ENCODE data around the gene SPSB4. TPM values are rescaled to one million over a fixed set of nuclear protein-coding genes. Genes with fewer than 3 reads are reported as not detected.

Gene SPSB4
- total and polyA plus RNA-seq, 2 donors (not counting 1 experiment from before 2014, with no cell fraction given), result not detected

- no peaks in the 10 kb centered on the region for H3K4me1 ChIP-seq (ENCODE audit: control insufficient read depth in 2 of 2, insufficient read depth in 2 of 2, low read length in 2 of 2)
- no peak for TF ChIP-seq EZH2 (IDR thresholded peaks at IDR 0.05; ENCODE audit: borderline replicate concordance, insufficient read depth, low read depth, low read length, poor library complexity, severe bottlenecking)
- no peak for TF ChIP-seq CTCF (IDR thresholded peaks at IDR 0.05)
- no peaks in the 10 kb centered on the region for H3K9me3 Mint-ChIP-seq (ENCODE audit: insufficient read depth)
- no peaks in the 10 kb centered on the region for H3K36me3 ChIP-seq (replicated peaks in 1 of 2; ENCODE audit: control extremely low read depth in 1 of 2, control insufficient read depth in 1 of 2, extremely low read depth in 1 of 2, insufficient read depth in 2 of 2, low read length in 1 of 2)
- H3K27ac Mint-ChIP-seq, result no peak overlapping the region
- no peaks in the 10 kb centered on the region for H4K20me1 ChIP-seq (ENCODE audit: control insufficient read depth, insufficient read depth, low read length, poor library complexity, severe bottlenecking)
- CTCF ChIA-PET, result no interaction called here
- no peak overlapping the region for H3K27ac ChIP-seq (ENCODE audit: low read length in 2 of 2)
- no peaks in the 10 kb centered on the region for H3K4me1 Mint-ChIP-seq
- H3K4me3 ChIP-seq (ENCODE audit: control extremely low read depth in 1 of 5, extremely low read depth in 1 of 5, insufficient read depth in 1 of 5, low read depth in 2 of 5, low read length in 4 of 5), result no peak overlapping the region
- peaks cover 0 to 5% (median 0%) of the 10 kb centered on the region in 3 donors for H3K9me3 ChIP-seq (ENCODE audit: control extremely low read depth in 1 of 3, control insufficient read depth in 2 of 3, insufficient read depth in 1 of 3, low read length in 2 of 3)
- WGBS (ENCODE audit: insufficient coverage), result 93% methylated on average over 3 of the region's 3 CpGs
- H2AFZ ChIP-seq (ENCODE audit: insufficient read depth, low read depth, low read length, poor library complexity, severe bottlenecking), result no peak overlapping the region
- intact Hi-C loops (cut with micrococcal nuclease), result no loop called here
- H3K27me3 ChIP-seq (replicated peaks in 1 of 4; ENCODE audit: control extremely low read depth in 1 of 4, control insufficient read depth in 3 of 4, insufficient read depth in 4 of 4, low read length in 3 of 4), result no peaks in the 10 kb centered on the region
- no peak overlapping the region for H3K4me3 Mint-ChIP-seq
- POLR2A ChIA-PET, result no interaction called here
- H3K9ac ChIP-seq (ENCODE audit: low read length), result no peak overlapping the region
- H3K27me3 Mint-ChIP-seq, result peaks cover 7% of the 10 kb centered on the region
- no peak for DNase-seq
- no peak overlapping the region for H3K4me2 ChIP-seq (replicated peaks; ENCODE audit: low read depth, low read length, poor library complexity, severe bottlenecking)
- no peaks in the 10 kb centered on the region for H3K79me2 ChIP-seq (ENCODE audit: control insufficient read depth, insufficient read depth, low read length)
- no peak for ATAC-seq (ENCODE audit: low read depth)
These were observed 45.8 kb downstream of the SPSB4 start for GRCh38 chr3:141096981-141097380.

- no peak overlapping the region for H3K4me3 ChIP-seq (ENCODE audit: control extremely low read depth in 1 of 5, extremely low read depth in 1 of 5, insufficient read depth in 1 of 5, low read depth in 2 of 5, low read length in 4 of 5)
- H3K27ac ChIP-seq (ENCODE audit: low read length in 2 of 2), result no peak overlapping the region
- DNase-seq (no peak), ATAC-seq (ENCODE audit: low read depth) (no peak)
- H3K9ac ChIP-seq (ENCODE audit: low read length), result no peak overlapping the region
- TF ChIP-seq CTCF (IDR thresholded peaks at IDR 0.05) (no peak), EZH2 (IDR thresholded peaks at IDR 0.05; ENCODE audit: borderline replicate concordance, insufficient read depth, low read depth, low read length, poor library complexity, severe bottlenecking) (no peak)
- peaks cover 7% of the 10 kb centered on the region for H3K27me3 Mint-ChIP-seq
- CTCF ChIA-PET, result no interaction called here
- 100% methylated on average over 1 of the region's 3 CpGs for WGBS (ENCODE audit: insufficient coverage)
- no peaks in the 10 kb centered on the region for H3K27me3 ChIP-seq (replicated peaks in 1 of 4; ENCODE audit: control extremely low read depth in 1 of 4, control insufficient read depth in 3 of 4, insufficient read depth in 4 of 4, low read length in 3 of 4)
- no peak overlapping the region for H2AFZ ChIP-seq (ENCODE audit: insufficient read depth, low read depth, low read length, poor library complexity, severe bottlenecking)
- H3K4me2 ChIP-seq (replicated peaks; ENCODE audit: low read depth, low read length, poor library complexity, severe bottlenecking), result no peak overlapping the region
- no peaks in the 10 kb centered on the region for H3K9me3 Mint-ChIP-seq (ENCODE audit: insufficient read depth)
- no peaks in the 10 kb centered on the region for H3K79me2 ChIP-seq (ENCODE audit: control insufficient read depth, insufficient read depth, low read length)
- H4K20me1 ChIP-seq (ENCODE audit: control insufficient read depth, insufficient read depth, low read length, poor library complexity, severe bottlenecking), result no peaks in the 10 kb centered on the region
- no peaks in the 10 kb centered on the region for H3K36me3 ChIP-seq (replicated peaks in 1 of 2; ENCODE audit: control extremely low read depth in 1 of 2, control insufficient read depth in 1 of 2, extremely low read depth in 1 of 2, insufficient read depth in 2 of 2, low read length in 1 of 2)
- no peaks in the 10 kb centered on the region for H3K4me1 ChIP-seq (ENCODE audit: control insufficient read depth in 2 of 2, insufficient read depth in 2 of 2, low read length in 2 of 2)
- no peaks in the 10 kb centered on the region for H3K4me1 Mint-ChIP-seq
- H3K27ac Mint-ChIP-seq, result no peak overlapping the region
- intact Hi-C loops (cut with micrococcal nuclease), result no loop called here
- POLR2A ChIA-PET, result no interaction called here
- peaks cover 0 to 5% (median 0%) of the 10 kb centered on the region in 3 donors for H3K9me3 ChIP-seq (ENCODE audit: control extremely low read depth in 1 of 3, control insufficient read depth in 2 of 3, insufficient read depth in 1 of 3, low read length in 2 of 3)
- no peak overlapping the region for H3K4me3 Mint-ChIP-seq
These were observed 49.0 kb downstream of the SPSB4 start for GRCh38 chr3:141100112-141100511.
